Activated B cell treated with CpG ODN at 0.5 μM for 24 hours (primary cell): Measurements from ENCODE around the gene SFI1. TPM values are rescaled to one million over a fixed set of nuclear protein-coding genes. Genes with fewer than 3 reads are reported as not detected.
A peak's percentile ranks its signal among the peaks of the same experiment; 100 is the strongest.

ENCODE experiments used
- ATAC-seq: fragments of 200-7000 bp; cut with Tn5 transposase; one replicate; pipeline ENCODE4 v1.10.0; 2021; ENCODE audit warnings: low read depth, mild to moderate bottlenecking, moderate library complexity
- CTCF ChIA-PET: fragments of 350-600 bp; sonication (Branson Sonifier 250); formaldehyde crosslinking; loops from one replicate; lab custom pipeline; 2021; ENCODE audit warnings: antibody characterized with exemption; lab: Charles Lee
- POLR2A ChIA-PET: fragments of 350-600 bp; sonication (Branson Sonifier 250); formaldehyde crosslinking; loops from one replicate; lab custom pipeline; 2021; ENCODE audit warnings: antibody characterized with exemption; lab: Charles Lee
- DNase-seq: peaks from one replicate; pipeline ENCODE4 v3.0.0; 2022
- H3K27ac Mint-ChIP-seq: one replicate; pipeline ENCODE4 v1.8.0; 2020; ENCODE audit warnings: mixed read lengths
- H3K27me3 Mint-ChIP-seq: one replicate; pipeline ENCODE4 v1.8.0; 2021; ENCODE audit warnings: mixed read lengths
- H3K36me3 Mint-ChIP-seq: one replicate; pipeline ENCODE4 v1.8.0; 2021; ENCODE audit warnings: low read depth, mixed read lengths
- H3K4me1 Mint-ChIP-seq: one replicate; pipeline ENCODE4 v1.8.0; 2021; ENCODE audit warnings: mixed read lengths
- H3K4me3 Mint-ChIP-seq: one replicate; pipeline ENCODE4 v1.8.0; 2020; ENCODE audit warnings: mild to moderate bottlenecking, mixed read lengths
- H3K9me3 Mint-ChIP-seq: one replicate; pipeline ENCODE4 v1.8.0; 2020; ENCODE audit warnings: mixed read lengths
- intact Hi-C: fragments of 100-400 bp; cut with micrococcal nuclease; formaldehyde crosslinking; loops from one replicate; pipeline ENCODE4 v1.15.1; 2024
- total RNA-seq: library from RNA; stranded (reverse); gene quantifications from 2 replicates; pipeline ENCODE4 v1.2.3, GENCODE V29; 2022
- TF ChIP-seq, protein P1 (sequence below): fragments of 200-600 bp; IDR thresholded peaks from one replicate; pipeline ENCODE4 v1.8.0; 2022; ENCODE audit warnings: antibody characterized with exemption, mild to moderate bottlenecking

Gene SFI1
- total RNA-seq, 1 donor from 2014 or later: 126 TPM

DNA sequence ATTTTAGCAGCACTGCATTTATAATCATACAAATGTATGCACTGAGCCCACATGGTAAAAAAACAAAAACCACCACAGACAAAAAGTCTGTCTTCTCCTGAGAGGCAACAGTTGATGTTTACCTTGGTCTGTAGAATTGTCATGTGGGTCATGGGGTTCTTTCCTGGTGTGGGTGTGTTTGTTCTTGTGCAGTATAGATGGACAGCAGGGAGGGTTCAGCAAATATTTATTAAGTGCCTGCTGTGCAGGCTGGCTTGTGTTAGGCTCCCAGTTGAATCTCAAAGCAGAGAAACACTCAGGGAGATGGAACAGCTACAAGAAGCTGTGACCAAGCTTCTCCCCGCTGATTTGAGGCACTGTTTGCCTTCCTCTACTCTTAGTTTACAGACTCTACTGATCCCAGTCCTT lies 83.5 kb downstream of the SFI1 start:
- intact Hi-C loops: loop anchor here (5.0 kb wide), 1 partner anchor 37 kb away; no protein-coding TSS in a partner anchor
- no peak for DNase-seq
- no peaks in the 10 kb centered on the region for H3K9me3 Mint-ChIP-seq
- ATAC-seq: no peak
- POLR2A ChIA-PET: no interaction called here
- no peak overlapping the region for H3K4me3 Mint-ChIP-seq
- TF ChIP-seq, protein P1, sequence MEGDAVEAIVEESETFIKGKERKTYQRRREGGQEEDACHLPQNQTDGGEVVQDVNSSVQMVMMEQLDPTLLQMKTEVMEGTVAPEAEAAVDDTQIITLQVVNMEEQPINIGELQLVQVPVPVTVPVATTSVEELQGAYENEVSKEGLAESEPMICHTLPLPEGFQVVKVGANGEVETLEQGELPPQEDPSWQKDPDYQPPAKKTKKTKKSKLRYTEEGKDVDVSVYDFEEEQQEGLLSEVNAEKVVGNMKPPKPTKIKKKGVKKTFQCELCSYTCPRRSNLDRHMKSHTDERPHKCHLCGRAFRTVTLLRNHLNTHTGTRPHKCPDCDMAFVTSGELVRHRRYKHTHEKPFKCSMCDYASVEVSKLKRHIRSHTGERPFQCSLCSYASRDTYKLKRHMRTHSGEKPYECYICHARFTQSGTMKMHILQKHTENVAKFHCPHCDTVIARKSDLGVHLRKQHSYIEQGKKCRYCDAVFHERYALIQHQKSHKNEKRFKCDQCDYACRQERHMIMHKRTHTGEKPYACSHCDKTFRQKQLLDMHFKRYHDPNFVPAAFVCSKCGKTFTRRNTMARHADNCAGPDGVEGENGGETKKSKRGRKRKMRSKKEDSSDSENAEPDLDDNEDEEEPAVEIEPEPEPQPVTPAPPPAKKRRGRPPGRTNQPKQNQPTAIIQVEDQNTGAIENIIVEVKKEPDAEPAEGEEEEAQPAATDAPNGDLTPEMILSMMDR: no peak
- peak overlapping the region; percentile 11 for H3K27ac Mint-ChIP-seq
- H3K4me1 Mint-ChIP-seq: peaks cover 19% of the 10 kb centered on the region
- no peaks in the 10 kb centered on the region for H3K27me3 Mint-ChIP-seq
- CTCF ChIA-PET: no interaction called here
- peaks cover 56% of the 10 kb centered on the region for H3K36me3 Mint-ChIP-seq

GRCh38 chr22:31583861-31584485 lies 87.6 kb downstream of the SFI1 start:
- ATAC-seq (no peak), DNase-seq (no peak)
- TF ChIP-seq, protein P1: no peak
- CTCF ChIA-PET: interaction anchor here (0.6 to 2.7 kb wide), 2 partner anchors 27 to 47 kb away, joined by 4 to 8 read pairs; no protein-coding TSS in a partner anchor
- no peak overlapping the region for H3K4me3 Mint-ChIP-seq
- intact Hi-C loops: loop anchor here (5.0 kb wide), 1 partner anchor 33 kb away; no protein-coding TSS in a partner anchor
- H3K9me3 Mint-ChIP-seq: no peaks in the 10 kb centered on the region
- POLR2A ChIA-PET: interaction anchor here (0.8 to 1.1 kb wide), 2 partner anchors 32 to 47 kb away, joined by 3 read pairs; no protein-coding TSS in a partner anchor
- H3K4me1 Mint-ChIP-seq: peaks cover 19% of the 10 kb centered on the region
- H3K27ac Mint-ChIP-seq: peak overlapping the region; percentile 53
- H3K27me3 Mint-ChIP-seq: no peaks in the 10 kb centered on the region
- peaks cover 57% of the 10 kb centered on the region for H3K36me3 Mint-ChIP-seq

GRCh38 chr22:31584804-31585160 lies 88.4 kb downstream of the SFI1 start:
- Mint-ChIP-seq H3K4me1 (peaks cover 19% of the 10 kb centered on the region), H3K27ac (no peak overlapping the region), H3K4me3 (no peak overlapping the region), H3K27me3 (no peaks in the 10 kb centered on the region), H3K9me3 (no peaks in the 10 kb centered on the region), H3K36me3 (peaks cover 62% of the 10 kb centered on the region)
- ChIA-PET POLR2A (interaction anchor here (0.8 kb wide), 1 partner anchor 32 kb away, joined by 3 read pairs; no protein-coding TSS in a partner anchor), CTCF (no interaction called here)
- ATAC-seq (no peak), DNase-seq (no peak)
- intact Hi-C loops: loop anchor here (5.0 kb wide), 1 partner anchor 33 kb away; no protein-coding TSS in a partner anchor
- TF ChIP-seq, protein P1: no peak

DNA sequence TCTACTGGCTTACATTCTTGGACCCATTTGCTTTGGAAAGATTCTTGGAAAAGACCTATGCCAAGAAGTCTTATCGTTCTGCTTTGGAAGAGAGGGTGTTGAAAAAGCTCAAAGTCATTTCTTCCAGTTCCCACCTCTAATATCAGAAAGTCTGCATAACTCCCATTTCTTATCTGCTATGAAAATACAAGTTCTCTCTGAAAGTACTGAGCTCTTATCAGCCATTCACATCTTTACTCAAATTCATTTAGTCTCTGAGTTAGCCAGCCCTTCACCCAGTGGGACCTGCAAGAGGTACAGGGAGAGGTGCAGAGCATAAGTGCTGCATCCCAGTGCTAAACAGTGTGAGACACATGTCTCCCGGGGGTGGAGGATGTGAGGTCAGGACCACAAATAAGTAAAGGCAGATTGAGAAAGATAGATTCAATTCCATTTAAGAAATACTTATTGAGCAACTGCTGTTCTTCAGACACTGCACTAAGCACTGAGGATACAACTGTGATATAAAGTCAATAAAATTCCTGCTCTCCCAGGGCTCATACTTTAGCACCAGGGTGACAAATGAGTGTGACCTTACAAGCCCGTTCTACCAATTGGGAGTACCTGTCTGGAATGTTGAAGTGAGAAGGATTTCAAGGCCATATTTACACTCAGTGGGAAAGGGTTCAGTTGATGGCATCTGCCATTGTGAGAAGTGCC lies 89.0 kb downstream of the SFI1 start:
- no peak overlapping the region for H3K4me3 Mint-ChIP-seq
- ATAC-seq (no peak), DNase-seq (no peak)
- intact Hi-C loops: no loop called here
- CTCF ChIA-PET: no interaction called here
- no peaks in the 10 kb centered on the region for H3K27me3 Mint-ChIP-seq
- no peak overlapping the region for H3K27ac Mint-ChIP-seq
- peaks cover 57% of the 10 kb centered on the region for H3K36me3 Mint-ChIP-seq
- POLR2A ChIA-PET: no interaction called here
- H3K4me1 Mint-ChIP-seq: peaks cover 19% of the 10 kb centered on the region
- TF ChIP-seq, protein P1: no peak
- no peaks in the 10 kb centered on the region for H3K9me3 Mint-ChIP-seq
